ENCODE measurements around the gene RAB15.

GRCh38 chr14:64952598-64953309 is 19.4 kb downstream of the RAB15 start:
- no peak for TF ChIP-seq YY2 (tag by site-specific recombination; IDR thresholded peaks at IDR 0.05)
- TF ChIP-seq CTCF (tag by site-specific recombination; IDR thresholded peaks at IDR 0.05), result no peak
- TF ChIP-seq ZNF645 (tag by site-specific recombination; IDR thresholded peaks at IDR 0.05), result no peak
